Stimulated activated naive CD8-positive, alpha-beta T cell treated with anti-CD3 and anti-CD28 coated beads, Interleukin-15, Interleukin-2, amounts not matched to agents 100 ng/mL and 50 ng/mL, for 24 hours (primary cell): ENCODE data around the gene AGAP2.
"Not testable (repeated sequence)": the region's sequence is repeated elsewhere in the genome, so short reads cannot be mapped to it uniquely, and the experiment has no call there.

Experiments
- H3K27ac Mint-ChIP-seq: one replicate; pipeline ENCODE4 v1.8.0; 2021; ENCODE audit warnings: mild to moderate bottlenecking, mixed read lengths
- H3K27me3 Mint-ChIP-seq: one replicate; pipeline ENCODE4 v1.8.0; 2021; ENCODE audit warnings: mixed read lengths
- H3K36me3 Mint-ChIP-seq: one replicate; pipeline ENCODE4 v1.8.0; 2021; ENCODE audit warnings: low read depth, mixed read lengths
- H3K4me1 Mint-ChIP-seq: one replicate; pipeline ENCODE4 v1.8.0; 2021; ENCODE audit warnings: low read depth, mixed read lengths
- H3K4me3 Mint-ChIP-seq: one replicate; pipeline ENCODE4 v1.8.0; 2021; ENCODE audit warnings: mild to moderate bottlenecking, mixed read lengths
- H3K9me3 Mint-ChIP-seq: one replicate; pipeline ENCODE4 v1.8.0; 2021; ENCODE audit warnings: mixed read lengths

Gene AGAP2

GRCh38 chr12:57726884-57727757 is 11.4 kb downstream of the AGAP2 start:
- peaks cover 34% of the 10 kb centered on the region for H3K36me3 Mint-ChIP-seq
- H3K4me1 Mint-ChIP-seq = peaks cover 4% of the 10 kb centered on the region
- no peak overlapping the region for H3K27ac Mint-ChIP-seq
- H3K4me3 Mint-ChIP-seq = no peak overlapping the region
- no peaks in the 10 kb centered on the region for H3K27me3 Mint-ChIP-seq
- no peaks in the 10 kb centered on the region for H3K9me3 Mint-ChIP-seq

- Mint-ChIP-seq H3K4me1 (peaks cover 4% of the 10 kb centered on the region), H3K4me3 (no peak overlapping the region), H3K9me3 (no peaks in the 10 kb centered on the region), H3K27me3 (no peaks in the 10 kb centered on the region), H3K27ac (no peak overlapping the region), H3K36me3 (peaks cover 36% of the 10 kb centered on the region)
These were observed 12.2 kb downstream of the AGAP2 start for GRCh38 chr12:57726151-57726883.

GRCh38 chr12:57725851-57726150 is 12.7 kb downstream of the AGAP2 start:
- Mint-ChIP-seq H3K4me1 (peaks cover 4% of the 10 kb centered on the region), H3K4me3 (no peak overlapping the region), H3K27me3 (no peaks in the 10 kb centered on the region), H3K36me3 (peaks cover 34% of the 10 kb centered on the region), H3K27ac (no peak overlapping the region), H3K9me3 (no peaks in the 10 kb centered on the region)

- H3K4me1 Mint-ChIP-seq = peaks cover 4% of the 10 kb centered on the region
- no peaks in the 10 kb centered on the region for H3K27me3 Mint-ChIP-seq
- no peak overlapping the region for H3K4me3 Mint-ChIP-seq
- H3K27ac Mint-ChIP-seq = no peak overlapping the region
- no peaks in the 10 kb centered on the region for H3K9me3 Mint-ChIP-seq
- peaks cover 27% of the 10 kb centered on the region for H3K36me3 Mint-ChIP-seq
These were observed 13.4 kb downstream of the AGAP2 start for GRCh38 chr12:57724936-57725740.

GRCh38 chr12:57724003-57724935 is 14.3 kb downstream of the AGAP2 start:
- Mint-ChIP-seq H3K9me3 (no peaks in the 10 kb centered on the region), H3K27me3 (no peaks in the 10 kb centered on the region), H3K4me1 (peaks cover 4% of the 10 kb centered on the region), H3K36me3 (peaks cover 27% of the 10 kb centered on the region), H3K27ac (no peak overlapping the region), H3K4me3 (no peak overlapping the region)

GRCh38 chr12:57723630-57723962 is 14.9 kb downstream of the AGAP2 start:
- Mint-ChIP-seq H3K4me3 (no peak overlapping the region), H3K9me3 (no peaks in the 10 kb centered on the region), H3K36me3 (peaks cover 31% of the 10 kb centered on the region), H3K27ac (no peak overlapping the region), H3K27me3 (no peaks in the 10 kb centered on the region), H3K4me1 (peaks cover 4% of the 10 kb centered on the region)

GRCh38 chr12:57722716-57723629 is 15.6 kb downstream of the AGAP2 start:
- Mint-ChIP-seq H3K4me1 (peaks cover 4% of the 10 kb centered on the region), H3K27ac (no peak overlapping the region), H3K9me3 (no peaks in the 10 kb centered on the region), H3K27me3 (no peaks in the 10 kb centered on the region), H3K4me3 (no peak overlapping the region), H3K36me3 (peaks cover 29% of the 10 kb centered on the region)

GRCh38 chr12:57721846-57722608 is 16.5 kb downstream of the AGAP2 start:
- not testable (repeated sequence) for H3K9me3 Mint-ChIP-seq, H3K4me1 Mint-ChIP-seq, H3K27me3 Mint-ChIP-seq, H3K4me3 Mint-ChIP-seq, H3K27ac Mint-ChIP-seq
- peaks cover 30% of the 10 kb centered on the region for H3K36me3 Mint-ChIP-seq

- Mint-ChIP-seq H3K36me3 (peaks cover 27% of the 10 kb centered on the region), H3K4me3 (no peak overlapping the region)
These were observed 17.6 kb downstream of the AGAP2 start for GRCh38 chr12:57720606-57721595.

GRCh38 chr12:57719777-57720605 is 18.6 kb downstream of the AGAP2 start:
- peaks cover 5% of the 10 kb centered on the region for H3K4me1 Mint-ChIP-seq
- H3K27me3 Mint-ChIP-seq = no peaks in the 10 kb centered on the region
- H3K4me3 Mint-ChIP-seq = no peak overlapping the region
- H3K27ac Mint-ChIP-seq = no peak overlapping the region
- H3K36me3 Mint-ChIP-seq = peaks cover 30% of the 10 kb centered on the region
- no peaks in the 10 kb centered on the region for H3K9me3 Mint-ChIP-seq

More at GRCh38 chr12:57720606-57721595, 17.6 kb downstream of the AGAP2 start:
- H3K9me3 Mint-ChIP-seq = no peaks in the 10 kb centered on the region
- H3K27ac Mint-ChIP-seq = no peak overlapping the region
- H3K4me1 Mint-ChIP-seq = peaks cover 4% of the 10 kb centered on the region
- no peaks in the 10 kb centered on the region for H3K27me3 Mint-ChIP-seq

- H3K4me3 Mint-ChIP-seq = no peak overlapping the region
- peaks cover 3% of the 10 kb centered on the region for H3K4me1 Mint-ChIP-seq
- peaks cover 30% of the 10 kb centered on the region for H3K36me3 Mint-ChIP-seq
- no peaks in the 10 kb centered on the region for H3K27me3 Mint-ChIP-seq
- H3K9me3 Mint-ChIP-seq = no peaks in the 10 kb centered on the region
- no peak overlapping the region for H3K27ac Mint-ChIP-seq
These were observed 19.7 kb downstream of the AGAP2 start for GRCh38 chr12:57718641-57719528.
